Pancreas (tissue), 10 donors: ENCODE measurements around the gene INSYN2B. TPM values are rescaled to one million over a fixed set of nuclear protein-coding genes. Genes with fewer than 3 reads are reported as not detected.

Experiments used
- ATAC-seq, 4 donors: fragments of 200-7000 bp; cut with Tn5 transposase; one replicate each; pipeline versions ENCODE4 v1.8.0 to v1.9.1; 2020; ENCODE audit warnings: mild to moderate bottlenecking in 4 of 4, moderate library complexity in 4 of 4
- DNase-seq, 6 donors: peaks; one replicate each; pipeline ENCODE4 v3.0.0-alpha.2; 2020
- FAIRE-seq: peaks from 2 replicates; lab custom pipeline; 2012; peaks lifted over from hg19 to GRCh38; lab: Jason Lieb, UNC
- H3K27ac ChIP-seq, 4 donors: fragments of 200-600 bp; sonication (generic); 1 replicate in 3 of 4; 2 replicates in 1 of 4; pipeline versions ENCODE4 v1.5.0 to v1.8.0; 2020
- H3K27me3 ChIP-seq, 4 donors: fragments of 200-600 bp; one replicate each; pipeline ENCODE4 v1.8.0; 2021
- H3K36me3 ChIP-seq, 3 donors: fragments of 200-600 bp; sonication (generic) in 1 of 3; one replicate each; pipeline versions ENCODE4 v1.5.0 to v1.8.0; 2020 to 2021
- H3K4me1 ChIP-seq, 3 donors: fragments of 200-600 bp; one replicate each; pipeline ENCODE4 v1.8.0; 2021
- H3K4me3 ChIP-seq, 4 donors: fragments of 200-600 bp; sonication (generic) in 2 of 4; one replicate each; pipeline versions ENCODE4 v1.5.0 to v1.8.0; 2020 to 2021
- H3K9me3 ChIP-seq, 4 donors: fragments of 200-600 bp; one replicate each; pipeline ENCODE4 v1.8.0; 2021
- WGBS, 2 donors: extraction: QIAGEN DNeasy Blood & Tissue Kit; methylation state at CpG; one replicate each; pipeline ENCODE4 v1.1.7; 2013; 5-methylcytosine and 5-hydroxymethylcytosine counted together
- intact Hi-C, 3 donors: fragments of 100-400 bp; cut with DNase I; formaldehyde crosslinking; loops; one replicate each; pipeline versions ENCODE4 v1.11.1 to v1.14.2; 2022
- polyA plus RNA-seq, 2 donors: library from polyadenylated mRNA; stranded (reverse); fragments of 200-250 nt; gene quantifications; one replicate each; pipeline ENCODE4 v1.2.3, GENCODE V29; 2013
- total RNA-seq, 6 donors: library from RNA; stranded (reverse); fragmentation: NEBNext Ultra II Directional in 4 of 6; extraction: Animal tissue kit (Norgen Biotek cat#: 25700) in 4 of 6; gene quantifications; one replicate each; pipeline versions ENCODE4 v1.2.1 to v1.2.4, GENCODE V29; 2021 to 2023
- TF ChIP-seq, protein P1 (sequence below), 4 donors: fragments of 200-600 bp; sonication (generic) in 3 of 4; IDR thresholded peaks; one replicate each; pipeline versions ENCODE4 v1.5.0 to v1.8.0; 2021; ENCODE audit warnings: antibody characterized with exemption in 4 of 4
- donor health status: healthy with polysubstance abuse.
- donor health status: DM: no; HTN: no; CAD: no; lungs with moderate emphysema.
- donor health status: DM: no; HTN: no; CAD: no.
- donor health status: control.
- donor health status: control.
- donor health status: Bipolar disorder and iron deficiency.
- donor health status: DM: yes; HTN: yes; CAD: no.
- donor health status: DM: no; HTN: no; CAD: no.
- donor health status: DM: no; HTN: no; CAD: no.
- donor health status: DM: yes; HTN: yes; CAD: no.

INSYN2B gene
- total and polyA plus RNA-seq, 8 donors: 0.02 TPM; not detected in 7

DNA sequence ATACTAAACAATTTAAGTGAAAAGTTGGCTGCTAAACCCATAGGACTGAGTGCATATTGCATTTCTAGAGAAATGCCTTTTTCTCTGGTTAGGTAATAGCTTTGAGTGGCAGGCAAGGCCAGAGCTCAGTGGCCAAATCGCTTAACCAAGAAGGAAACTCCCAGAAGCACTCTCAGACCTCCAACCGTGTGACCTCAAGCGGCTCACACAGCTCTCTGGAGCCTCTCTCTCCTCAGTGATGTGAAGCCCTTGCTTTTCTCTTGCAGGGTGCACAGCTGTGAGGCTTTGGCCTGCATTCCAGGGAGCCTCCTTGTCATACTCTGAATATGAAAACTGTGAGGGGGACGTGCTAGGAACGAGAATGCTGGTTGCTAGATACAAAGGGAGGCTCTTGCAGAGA, 106.7 kb downstream of the INSYN2B start:
- 61 to 65% methylated on average over 5 of the region's 5 CpGs for WGBS, 2 donors
- Histone ChIP-seq H3K36me3 (no peaks in the 10 kb centered on the region), H3K9me3 (no peaks in the 10 kb centered on the region), H3K27me3 (no peaks in the 10 kb centered on the region), H3K27ac (no peak overlapping the region), H3K4me3 (no peak overlapping the region), H3K4me1 (no peaks in the 10 kb centered on the region)
- TF ChIP-seq, protein P1, sequence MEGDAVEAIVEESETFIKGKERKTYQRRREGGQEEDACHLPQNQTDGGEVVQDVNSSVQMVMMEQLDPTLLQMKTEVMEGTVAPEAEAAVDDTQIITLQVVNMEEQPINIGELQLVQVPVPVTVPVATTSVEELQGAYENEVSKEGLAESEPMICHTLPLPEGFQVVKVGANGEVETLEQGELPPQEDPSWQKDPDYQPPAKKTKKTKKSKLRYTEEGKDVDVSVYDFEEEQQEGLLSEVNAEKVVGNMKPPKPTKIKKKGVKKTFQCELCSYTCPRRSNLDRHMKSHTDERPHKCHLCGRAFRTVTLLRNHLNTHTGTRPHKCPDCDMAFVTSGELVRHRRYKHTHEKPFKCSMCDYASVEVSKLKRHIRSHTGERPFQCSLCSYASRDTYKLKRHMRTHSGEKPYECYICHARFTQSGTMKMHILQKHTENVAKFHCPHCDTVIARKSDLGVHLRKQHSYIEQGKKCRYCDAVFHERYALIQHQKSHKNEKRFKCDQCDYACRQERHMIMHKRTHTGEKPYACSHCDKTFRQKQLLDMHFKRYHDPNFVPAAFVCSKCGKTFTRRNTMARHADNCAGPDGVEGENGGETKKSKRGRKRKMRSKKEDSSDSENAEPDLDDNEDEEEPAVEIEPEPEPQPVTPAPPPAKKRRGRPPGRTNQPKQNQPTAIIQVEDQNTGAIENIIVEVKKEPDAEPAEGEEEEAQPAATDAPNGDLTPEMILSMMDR (IDR thresholded peaks at IDR 0.05): no peak
- peak in 3 of 4 donors; percentile 46 to 61 (median 51) for ATAC-seq
- no peak for DNase-seq
- intact Hi-C loops: no loop called here
- no peak for FAIRE-seq

DNA sequence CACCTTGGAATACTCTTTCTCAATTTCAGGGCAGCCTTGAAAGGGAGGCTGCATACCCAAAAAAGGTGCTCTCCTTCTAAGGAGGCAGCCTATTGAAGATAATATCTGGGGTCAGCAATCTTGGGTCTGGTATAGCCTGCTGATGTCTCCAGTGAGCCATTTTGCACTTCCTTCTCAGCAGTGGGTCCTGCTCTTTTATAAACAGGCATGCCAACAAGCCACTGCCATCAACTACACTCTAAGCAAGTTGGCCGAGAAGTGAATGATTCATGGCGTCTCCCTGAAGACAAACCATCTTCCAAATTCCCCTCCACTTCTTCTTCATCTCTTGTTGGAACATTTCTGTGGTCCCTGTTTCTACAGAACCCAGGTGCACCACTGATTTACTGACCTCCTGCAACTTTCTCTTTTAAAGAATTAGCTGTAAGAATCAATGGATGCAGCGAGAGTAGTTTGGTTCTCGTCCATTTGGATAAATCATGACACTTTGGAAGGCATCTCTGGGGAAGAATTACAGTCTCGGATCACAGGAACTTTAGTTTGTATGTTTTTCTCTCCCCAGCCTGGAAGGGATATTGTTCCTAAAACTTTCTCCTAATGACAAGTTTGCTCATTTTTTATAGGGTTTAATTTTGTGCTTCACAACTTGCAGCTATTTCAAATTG, 108.3 kb downstream of the INSYN2B start:
- TF ChIP-seq, protein P1 (IDR thresholded peaks at IDR 0.05): no peak
- H3K9me3 ChIP-seq: no peaks in the 10 kb centered on the region
- intact Hi-C loops: no loop called here
- no peaks in the 10 kb centered on the region for H3K27me3 ChIP-seq
- no peak for DNase-seq
- no peak for ATAC-seq
- no peaks in the 10 kb centered on the region for H3K4me1 ChIP-seq
- WGBS, 2 donors: 70 to 78% methylated on average over 5 of the region's 5 CpGs
- no peak overlapping the region for H3K4me3 ChIP-seq
- no peaks in the 10 kb centered on the region for H3K36me3 ChIP-seq
- no peak overlapping the region for H3K27ac ChIP-seq
- no peak for FAIRE-seq

DNA sequence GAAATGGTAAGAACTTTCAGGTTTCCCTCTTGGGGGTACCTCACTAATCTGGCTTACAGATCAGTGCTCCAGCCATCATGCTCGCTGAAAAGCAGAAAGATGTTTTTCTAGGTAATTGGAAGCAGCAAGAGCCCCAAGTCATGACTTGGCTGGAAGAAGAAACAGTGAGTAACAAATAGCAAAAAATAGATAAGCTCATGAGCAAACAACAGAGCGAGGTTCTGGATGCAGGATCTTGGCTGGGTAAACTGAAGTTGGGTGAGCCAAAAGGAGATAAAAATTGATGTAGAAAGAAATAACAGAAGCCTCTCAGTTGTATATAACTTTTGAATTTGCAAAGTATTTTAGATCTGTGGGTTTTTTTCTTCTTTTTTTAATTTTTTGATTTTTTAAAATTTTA, 110.1 kb downstream of the INSYN2B start:
- no peak for ATAC-seq
- Histone ChIP-seq H3K4me3 (no peak overlapping the region), H3K9me3 (no peaks in the 10 kb centered on the region), H3K27me3 (no peaks in the 10 kb centered on the region), H3K27ac (no peak overlapping the region), H3K36me3 (no peaks in the 10 kb centered on the region), H3K4me1 (no peaks in the 10 kb centered on the region)
- no peak for FAIRE-seq
- intact Hi-C loops: no loop called here
- TF ChIP-seq, protein P1 (IDR thresholded peaks at IDR 0.05): no peak
- DNase-seq: no peak
- WGBS, 2 donors: 40 to 51% methylated on average over 2 of the region's 2 CpGs

DNA sequence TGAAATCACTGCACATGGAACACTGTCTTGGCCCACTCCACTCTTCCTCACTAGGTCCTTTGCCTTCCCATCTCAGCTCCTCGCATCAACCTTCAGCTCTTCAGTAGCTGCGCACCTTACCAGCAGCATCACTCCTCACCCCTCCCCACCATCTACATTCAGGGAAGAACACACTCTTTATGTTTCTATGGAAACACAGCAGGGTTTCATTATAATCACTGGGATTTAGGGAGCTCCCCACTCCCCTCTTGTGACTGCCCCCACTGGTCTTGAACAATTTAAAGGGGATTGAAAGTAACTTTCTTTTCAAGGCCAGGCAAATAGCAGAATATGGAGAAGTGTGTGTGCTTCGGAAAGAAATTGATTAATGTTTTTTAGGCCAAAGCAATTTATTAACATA, 111.2 kb downstream of the INSYN2B start:
- H3K9me3 ChIP-seq: no peaks in the 10 kb centered on the region
- no peaks in the 10 kb centered on the region for H3K27me3 ChIP-seq
- no peak for DNase-seq
- no peaks in the 10 kb centered on the region for H3K36me3 ChIP-seq
- no peak for ATAC-seq
- H3K4me1 ChIP-seq: no peaks in the 10 kb centered on the region
- 62 to 65% methylated on average over 3 of the region's 3 CpGs for WGBS, 2 donors
- TF ChIP-seq, protein P1 (IDR thresholded peaks at IDR 0.05): no peak
- no peak overlapping the region for H3K4me3 ChIP-seq
- FAIRE-seq: no peak
- no peak overlapping the region for H3K27ac ChIP-seq
- intact Hi-C loops: no loop called here

DNA sequence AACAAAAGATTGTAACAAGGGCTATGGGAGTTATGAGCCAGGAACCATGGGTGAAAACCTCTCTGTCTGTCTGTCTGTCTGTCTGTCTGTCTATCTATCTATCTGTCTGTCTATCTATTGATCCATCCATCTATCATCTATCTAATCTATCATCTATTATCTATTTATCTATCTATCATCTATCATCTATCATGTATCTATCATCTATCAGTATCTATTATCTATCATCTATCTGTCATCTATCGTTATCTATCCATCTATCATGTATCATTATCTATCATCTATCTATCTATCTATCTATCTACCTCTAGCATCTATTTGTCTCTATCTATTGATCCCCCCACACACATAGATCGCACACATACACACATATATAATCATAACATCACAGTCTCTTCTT, 112.9 kb downstream of the INSYN2B start:
- Histone ChIP-seq H3K9me3 (no peaks in the 10 kb centered on the region), H3K4me1 (no peaks in the 10 kb centered on the region), H3K27ac (no peak overlapping the region), H3K27me3 (no peaks in the 10 kb centered on the region), H3K4me3 (no peak overlapping the region), H3K36me3 (no peaks in the 10 kb centered on the region)
- no peak for DNase-seq
- 57 to 79% methylated on average over 2 of the region's 2 CpGs for WGBS, 2 donors
- TF ChIP-seq, protein P1 (IDR thresholded peaks at IDR 0.05): no peak
- intact Hi-C loops: no loop called here
- no peak for ATAC-seq
- FAIRE-seq: no peak
